Stimulated activated naive CD4-positive, alpha-beta T cell treated with Interleukin-2 at 50 U/mL for 16 hours (primary cell): Measurements from ENCODE around the gene CCDC74A.
"Not testable (repeated sequence)": the region's sequence is repeated elsewhere in the genome, so short reads cannot be mapped to it uniquely, and the experiment has no call there.

Source experiments
- DNase-seq: peaks from one replicate; lab custom pipeline; 2025; lab: John Stamatoyannopoulos, UW

CCDC74A gene

DNA sequence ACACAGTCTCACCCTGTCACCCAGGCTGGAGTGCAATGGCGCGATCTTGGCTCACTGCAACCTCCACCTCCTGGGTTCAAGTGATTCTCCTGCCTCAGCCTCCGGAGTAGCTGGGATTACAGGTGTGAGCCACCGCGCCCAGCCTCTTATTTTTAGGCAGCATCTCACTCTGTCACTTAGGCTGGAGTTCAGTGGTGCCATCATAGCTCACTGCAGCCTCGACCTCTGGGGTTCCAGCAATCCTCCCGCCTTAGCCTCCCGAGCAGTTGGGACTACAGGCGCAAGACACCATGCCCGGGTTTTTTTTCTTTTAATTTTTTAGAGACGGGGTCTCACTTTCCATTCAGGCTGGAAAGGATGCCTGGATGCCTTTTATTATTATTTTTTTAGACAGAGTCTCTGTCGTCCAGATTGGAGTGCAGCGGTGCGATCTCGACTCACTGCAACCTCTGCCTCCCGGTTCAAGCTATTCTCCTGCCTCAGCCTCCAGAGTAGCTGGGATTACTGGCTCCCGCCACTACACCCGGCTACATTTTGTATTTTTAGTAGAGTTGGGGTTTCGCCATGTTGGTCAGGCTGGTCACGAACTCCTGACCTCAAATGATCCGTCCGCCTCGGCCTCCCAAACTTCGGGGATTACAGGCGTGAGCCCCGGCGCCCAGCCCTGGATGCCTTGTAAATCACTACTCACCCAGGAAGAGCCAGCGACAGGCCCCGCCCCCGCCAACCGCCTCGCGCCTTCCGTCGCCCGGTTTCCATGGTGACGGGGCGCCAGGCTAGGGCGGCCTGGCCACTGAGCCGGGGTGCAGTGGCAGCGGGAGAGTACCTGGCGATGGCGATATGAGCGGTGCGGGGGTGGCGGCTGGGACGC lies at the start of gene CCDC74A:
TSS of gene CCDC74A (plus strand) at position 758 of the 871 bp plus-strand sequence. CDS start at position 841, 83 bp downstream.
- peak; percentile 74 for DNase-seq

DNA sequence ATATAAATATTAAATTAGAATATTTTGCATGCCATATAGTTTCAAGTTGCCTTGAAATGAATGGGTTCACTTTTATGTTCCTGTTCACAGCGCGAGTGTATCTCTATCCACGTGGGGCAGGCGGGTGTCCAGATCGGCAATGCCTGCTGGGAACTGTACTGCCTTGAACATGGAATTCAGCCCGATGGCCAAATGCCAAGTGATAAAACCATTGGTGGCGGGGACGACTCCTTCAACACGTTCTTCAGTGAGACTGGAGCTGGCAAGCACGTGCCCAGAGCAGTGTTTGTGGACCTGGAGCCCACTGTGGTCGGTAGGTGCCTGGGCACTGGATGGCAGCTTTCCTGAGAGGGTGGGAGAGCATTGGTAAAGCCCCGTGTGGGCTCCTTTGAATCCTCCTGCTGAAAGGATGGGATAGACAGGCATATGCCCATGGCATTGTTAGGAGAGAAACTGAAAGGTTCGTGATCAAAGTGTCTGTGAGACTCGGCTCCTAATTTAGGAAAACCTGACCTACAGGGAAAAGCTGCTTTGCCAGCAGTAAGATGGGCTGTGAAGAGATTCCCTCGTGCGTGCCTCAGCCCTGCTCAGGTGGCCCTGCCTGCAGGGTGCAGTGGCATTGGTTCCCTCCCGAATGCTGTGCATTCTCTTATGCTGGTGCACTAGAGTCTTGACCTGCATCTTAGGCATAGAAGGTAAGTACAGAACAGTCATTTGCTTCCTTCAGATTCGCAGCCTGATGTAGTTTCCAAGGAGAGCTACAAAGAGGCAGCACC lies 49.4 kb upstream of the CCDC74A start:
- DNase-seq, result not testable (repeated sequence)

DNA sequence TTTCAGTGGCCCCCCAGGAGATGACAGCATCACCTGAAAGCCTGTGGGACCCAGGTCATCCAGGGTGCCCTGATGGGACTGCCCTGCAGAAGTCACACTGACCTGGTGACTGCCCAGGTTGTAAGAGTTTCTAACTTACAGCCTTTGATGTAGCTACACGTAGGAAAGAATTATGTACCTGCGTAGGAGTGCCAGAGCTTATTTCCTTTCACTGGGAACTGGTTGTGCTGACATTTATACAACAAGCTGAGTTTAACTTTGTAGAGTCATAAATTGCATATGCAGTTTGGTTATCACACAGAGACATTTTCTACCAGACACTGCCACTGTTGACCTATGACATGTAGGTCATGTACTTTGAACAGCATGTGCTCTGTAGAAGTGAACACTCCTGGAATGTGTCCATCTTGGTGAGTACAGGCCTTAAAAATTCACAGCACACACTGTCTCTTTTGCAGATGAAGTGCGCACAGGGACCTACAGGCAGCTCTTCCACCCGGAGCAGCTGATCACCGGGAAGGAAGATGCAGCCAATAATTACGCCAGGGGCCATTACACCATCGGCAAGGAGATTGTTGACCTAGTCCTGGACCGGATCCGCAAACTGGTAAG lies 48.7 kb upstream of the CCDC74A start:
- not testable (repeated sequence) for DNase-seq

DNA sequence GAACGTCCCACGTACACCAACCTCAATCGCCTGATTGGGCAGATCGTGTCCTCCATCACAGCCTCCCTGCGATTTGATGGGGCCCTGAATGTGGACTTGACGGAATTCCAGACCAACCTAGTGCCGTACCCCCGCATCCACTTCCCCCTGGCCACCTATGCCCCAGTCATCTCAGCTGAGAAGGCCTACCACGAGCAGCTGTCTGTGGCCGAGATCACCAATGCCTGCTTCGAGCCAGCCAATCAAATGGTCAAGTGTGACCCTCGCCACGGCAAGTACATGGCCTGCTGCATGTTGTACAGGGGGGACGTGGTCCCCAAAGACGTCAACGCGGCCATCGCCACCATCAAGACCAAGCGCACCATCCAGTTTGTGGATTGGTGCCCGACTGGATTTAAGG lies 47.3 kb upstream of the CCDC74A start:
- not testable (repeated sequence) for DNase-seq

DNA sequence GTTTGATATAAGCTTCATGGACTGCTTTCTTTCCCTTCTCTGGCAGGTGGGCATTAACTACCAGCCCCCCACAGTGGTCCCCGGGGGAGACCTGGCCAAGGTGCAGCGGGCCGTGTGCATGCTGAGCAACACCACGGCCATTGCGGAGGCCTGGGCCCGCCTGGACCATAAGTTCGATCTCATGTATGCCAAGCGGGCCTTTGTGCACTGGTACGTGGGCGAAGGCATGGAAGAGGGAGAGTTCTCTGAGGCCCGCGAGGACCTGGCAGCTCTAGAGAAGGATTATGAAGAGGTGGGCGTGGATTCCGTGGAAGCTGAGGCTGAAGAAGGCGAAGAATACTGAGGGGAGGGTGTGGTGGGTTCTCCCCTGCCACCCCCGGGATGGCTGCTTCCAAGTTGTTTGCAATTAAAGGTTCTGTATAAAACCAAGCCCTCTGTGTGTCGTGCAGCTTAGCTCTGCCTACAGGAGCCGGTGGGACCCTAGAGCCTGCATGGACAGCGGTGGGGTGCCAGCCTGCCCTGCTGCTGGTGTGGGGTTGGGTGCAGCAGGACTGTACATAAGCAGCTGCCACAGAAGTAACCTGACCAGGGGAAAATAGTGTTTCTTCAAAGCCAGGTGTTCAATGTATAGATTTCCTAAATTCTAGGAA lies 45.1 kb upstream of the CCDC74A start:
- not testable (repeated sequence) for DNase-seq

DNA sequence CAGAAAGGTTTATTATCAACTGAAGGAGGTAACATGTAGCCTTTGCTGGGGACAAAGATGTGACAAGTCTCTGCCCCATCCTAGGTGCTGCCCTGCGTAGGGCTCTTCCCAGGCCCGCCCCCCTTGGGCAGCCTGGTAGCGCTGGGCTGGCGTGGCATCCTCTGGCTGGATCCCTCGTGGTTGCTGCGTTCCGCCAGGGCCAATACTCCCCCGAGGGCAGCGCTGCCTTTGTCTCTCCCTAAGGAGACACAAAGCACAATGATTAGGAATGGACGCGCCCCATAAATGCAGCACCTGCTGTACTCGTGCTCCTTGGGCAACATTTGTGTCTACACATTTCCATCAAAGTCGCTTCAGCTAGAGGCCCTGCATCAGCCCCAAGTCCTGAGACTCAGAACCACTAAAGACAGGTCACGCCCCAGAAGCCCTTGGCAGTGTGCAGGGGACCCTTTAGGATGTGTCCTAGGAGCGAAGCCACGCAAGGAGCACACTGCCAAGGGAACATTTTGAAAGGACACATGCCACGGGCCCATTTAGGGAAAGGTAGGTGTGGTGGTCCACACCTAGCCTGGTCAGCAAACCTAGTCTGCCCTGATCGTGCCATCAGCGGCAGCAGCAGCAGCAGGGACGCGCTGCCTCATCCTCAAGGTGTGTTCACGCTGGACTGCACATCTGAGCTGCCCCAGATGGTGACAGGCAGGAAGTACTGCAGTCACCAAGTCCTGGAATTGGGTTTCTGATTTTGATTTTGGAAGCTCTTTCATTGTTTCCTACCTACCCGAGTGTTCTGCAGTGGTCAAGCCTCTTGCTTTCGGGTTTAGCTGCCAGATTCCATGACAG lies 43.5 kb upstream of the CCDC74A start:
- not testable (repeated sequence) for DNase-seq

DNA sequence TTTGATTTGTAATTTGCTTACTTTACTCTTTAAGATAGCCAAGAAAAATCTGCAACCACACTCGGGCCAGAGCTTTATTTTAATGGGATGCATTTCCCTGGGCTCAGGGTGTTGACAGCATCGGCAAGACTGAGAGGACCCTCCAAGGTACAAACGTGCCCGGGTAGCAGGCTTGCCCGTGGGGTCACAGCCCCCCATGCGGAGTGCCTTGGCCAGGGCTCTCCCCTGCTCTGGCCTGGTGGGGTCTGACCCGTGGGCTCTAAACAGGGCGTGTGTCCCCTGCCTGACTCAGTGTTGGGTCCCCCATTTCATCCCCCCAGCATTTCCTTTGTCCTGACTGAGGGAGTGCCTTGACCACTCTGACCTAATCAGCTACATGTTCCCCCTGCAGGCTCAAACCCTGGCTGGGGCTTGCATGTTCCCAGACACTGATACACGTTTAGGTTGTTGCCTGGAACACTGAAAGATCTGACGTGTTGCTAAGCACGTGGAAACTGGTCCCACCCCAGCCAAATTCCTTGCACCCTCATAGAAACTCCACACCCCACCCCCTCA lies 42.7 kb upstream of the CCDC74A start:
- not testable (repeated sequence) for DNase-seq

DNA sequence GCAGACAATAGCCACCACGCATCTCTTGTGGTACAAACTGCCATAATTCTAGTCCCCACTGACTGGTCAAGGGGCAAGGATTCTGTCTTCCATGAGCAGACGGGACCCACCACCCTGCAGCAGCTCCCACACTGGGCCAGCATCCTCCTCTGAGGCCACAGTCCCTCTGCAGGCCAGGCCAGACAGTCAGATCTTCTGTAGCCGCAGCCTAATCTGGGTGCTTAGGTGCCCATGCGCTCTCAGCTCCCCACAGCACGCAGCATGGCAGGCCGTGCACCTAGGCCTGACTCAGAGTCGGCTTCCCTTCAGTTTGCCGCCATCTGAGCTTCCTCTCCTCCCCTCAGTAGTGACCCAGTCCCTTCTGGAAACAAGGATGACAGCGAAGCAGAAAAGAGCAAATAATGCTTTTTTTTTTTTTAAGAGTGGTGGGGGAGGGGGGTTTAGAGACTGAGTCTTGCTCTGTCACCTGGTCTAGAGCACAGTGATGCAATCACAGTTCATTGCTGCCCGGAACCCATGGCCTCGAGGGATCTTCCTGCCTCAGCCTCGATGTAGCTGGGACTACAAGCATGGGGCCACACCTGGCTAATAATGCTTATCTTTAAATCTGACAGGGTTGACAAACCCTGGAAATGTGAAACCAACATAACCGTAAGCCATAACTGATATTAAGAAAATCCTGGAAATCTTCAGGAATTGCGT lies 41.3 kb upstream of the CCDC74A start:
- DNase-seq, result not testable (repeated sequence)

DNA sequence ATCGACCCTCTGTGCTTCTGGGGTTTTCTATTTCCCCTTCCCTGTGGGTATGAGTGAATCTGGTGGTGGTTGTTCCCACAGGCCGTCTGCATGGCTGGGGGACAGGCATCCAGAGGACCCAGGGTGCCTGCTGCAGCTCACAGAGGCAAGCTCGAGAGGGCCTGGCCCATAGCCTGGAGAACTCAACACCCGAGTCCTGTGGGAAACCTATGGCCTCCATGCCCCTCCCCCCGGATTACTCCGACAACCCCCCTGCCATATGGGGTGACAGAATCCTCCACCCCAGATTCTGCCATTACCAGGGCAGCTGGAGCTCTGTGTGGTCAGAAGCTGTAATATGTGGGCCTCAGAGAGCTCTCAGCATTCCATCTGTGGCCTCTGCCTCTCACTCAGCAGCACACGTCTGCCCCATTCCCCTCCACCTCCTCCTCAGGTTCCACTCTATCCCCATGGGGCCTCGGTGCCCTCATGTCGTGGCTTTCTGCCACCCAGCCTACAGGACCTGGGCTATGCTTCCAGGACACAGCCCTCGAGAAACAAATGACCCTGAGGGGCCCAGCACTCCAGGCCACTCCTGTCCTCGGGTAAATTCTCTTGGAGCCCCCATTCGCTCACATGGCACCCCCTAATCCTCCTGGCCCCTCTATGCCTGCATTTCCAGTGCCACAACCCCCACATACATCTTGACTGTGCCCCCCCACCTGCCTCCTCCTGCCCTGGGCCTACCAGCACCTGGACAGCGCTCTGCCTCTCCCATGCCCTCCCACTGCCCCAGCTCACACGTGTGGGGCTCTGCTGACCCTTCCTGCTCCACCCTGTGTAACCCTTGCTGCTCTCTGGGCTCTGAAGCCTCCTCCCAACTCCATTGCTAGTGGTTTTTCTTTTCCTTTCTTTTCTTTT lies 39.1 kb upstream of the CCDC74A start:
- no peak for DNase-seq

DNA sequence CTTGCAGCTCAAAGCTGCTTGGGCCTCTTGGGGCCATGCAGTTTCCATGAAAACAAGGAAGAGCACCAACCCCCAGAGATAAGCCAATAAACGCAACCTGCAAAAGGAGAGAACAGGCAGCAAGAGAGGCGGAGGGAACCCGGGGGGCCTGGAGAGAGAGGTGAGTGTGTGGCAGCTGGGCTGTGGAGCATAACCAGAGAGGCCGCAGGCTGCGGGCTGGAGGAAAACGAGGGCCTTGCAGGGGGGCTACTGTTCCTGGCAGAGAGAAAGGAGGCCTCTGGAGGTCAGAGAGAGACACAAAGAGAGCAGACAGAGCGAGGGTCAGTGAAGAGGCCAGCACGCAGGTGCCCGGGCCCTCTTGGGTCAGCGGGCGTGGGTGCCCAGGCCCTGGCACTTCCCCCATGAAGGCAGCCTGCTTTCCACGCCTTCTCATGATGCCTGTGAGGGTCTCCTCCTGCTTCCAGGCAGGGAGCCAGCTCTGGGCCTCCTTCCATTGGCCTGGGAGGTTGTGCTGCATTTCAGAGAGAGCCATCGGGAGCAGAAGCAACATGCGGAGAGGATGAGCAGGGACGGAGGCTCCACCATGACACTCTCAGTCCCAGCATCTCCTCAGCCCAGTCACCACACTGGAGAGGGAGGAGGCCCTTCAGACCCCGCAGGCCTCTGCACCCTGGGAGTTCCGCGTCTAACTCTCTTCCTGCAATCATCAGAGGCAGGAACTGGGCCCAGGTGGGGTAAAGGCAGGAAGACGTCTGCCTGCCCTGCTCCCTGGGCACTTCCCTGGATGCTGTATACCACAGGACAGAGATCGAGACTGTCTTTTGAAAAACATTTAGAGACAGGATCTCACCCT lies 36.8 kb upstream of the CCDC74A start:
- DNase-seq, result not testable (repeated sequence)

DNA sequence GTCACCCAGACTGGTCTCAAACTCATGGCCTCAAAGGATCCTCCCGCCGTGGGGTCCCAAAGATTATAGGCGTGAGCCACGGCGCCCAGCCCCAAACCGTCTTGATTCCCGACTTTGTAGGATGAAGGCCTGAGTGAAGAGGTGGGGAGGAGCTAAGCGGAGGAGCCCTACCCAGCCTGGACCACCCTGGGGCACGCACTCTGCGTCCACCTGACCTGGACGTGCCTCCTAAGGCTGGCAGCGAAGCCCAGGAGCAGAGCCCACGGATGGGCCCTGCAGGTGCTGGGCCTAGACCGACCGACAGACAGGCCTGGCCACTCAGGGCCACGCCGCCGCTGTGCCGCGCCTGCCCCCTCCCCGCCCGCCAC lies 36.2 kb upstream of the CCDC74A start:
- not testable (repeated sequence) for DNase-seq

DNA sequence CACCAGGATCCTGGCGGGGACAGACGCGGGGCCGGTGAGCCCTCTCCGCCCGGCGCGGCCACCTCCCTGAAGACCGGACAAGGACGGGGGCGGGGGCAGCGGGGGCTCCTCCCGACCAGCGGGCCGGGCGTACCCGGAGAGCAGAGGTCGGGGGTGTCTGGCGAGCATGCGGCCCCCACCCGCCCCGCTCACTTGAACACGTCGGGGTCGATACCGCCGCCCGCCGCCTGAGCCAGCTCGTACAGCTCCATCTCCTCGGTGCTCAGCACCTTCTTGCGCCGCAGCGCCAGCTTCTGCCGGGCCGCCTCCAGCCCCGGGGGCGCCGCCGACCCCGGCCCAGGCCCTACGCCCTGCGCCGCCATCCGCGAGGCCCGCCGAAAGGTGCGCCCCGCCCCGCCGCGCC lies 35.7 kb upstream of the CCDC74A start, which contains the start of gene MZT2A:
TSS of gene MZT2A (minus strand) at position 383 of the 403 bp plus-strand sequence. CDS start at position 362, 21 bp downstream.
- not testable (repeated sequence) for DNase-seq

DNA sequence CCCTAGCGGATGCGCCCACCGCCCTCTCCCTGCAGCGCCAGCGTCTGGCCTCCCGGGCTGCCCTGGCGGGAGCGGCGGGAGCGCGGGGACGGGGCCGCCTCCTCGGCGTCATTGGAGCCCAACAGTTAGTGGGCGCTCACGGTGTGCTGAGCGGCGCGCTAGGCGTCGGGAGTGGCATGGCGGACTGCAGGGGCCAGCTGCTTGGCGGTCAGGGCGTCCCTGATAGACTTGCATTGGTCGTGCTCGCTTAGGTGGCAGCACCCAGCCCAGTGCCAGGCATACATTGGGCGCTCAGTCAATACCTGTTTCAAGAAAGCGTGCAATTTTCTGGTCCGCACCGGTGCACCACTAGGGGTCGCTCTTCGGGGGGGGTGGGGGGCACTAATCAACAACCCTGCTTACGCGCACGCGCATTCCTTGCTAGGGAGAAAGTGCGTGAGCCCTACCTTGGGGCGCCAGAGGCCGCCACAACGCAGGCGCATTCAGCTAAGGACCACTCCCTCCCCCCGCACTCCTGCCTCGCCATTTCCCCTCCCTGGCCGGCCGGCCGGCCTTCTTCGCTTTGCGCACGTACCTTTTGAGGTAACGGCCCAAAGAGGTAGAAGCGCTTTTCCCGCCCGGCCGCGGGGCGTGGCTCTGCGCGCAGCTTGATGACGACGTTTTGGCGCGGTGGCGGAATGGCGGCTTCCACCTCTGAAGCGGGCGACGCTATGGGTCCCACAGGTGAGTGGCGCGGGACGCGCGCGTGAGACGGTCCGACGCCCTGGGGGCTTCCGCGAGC lies 35.1 kb upstream of the CCDC74A start:
- DNase-seq, result peak; percentile 94

DNA sequence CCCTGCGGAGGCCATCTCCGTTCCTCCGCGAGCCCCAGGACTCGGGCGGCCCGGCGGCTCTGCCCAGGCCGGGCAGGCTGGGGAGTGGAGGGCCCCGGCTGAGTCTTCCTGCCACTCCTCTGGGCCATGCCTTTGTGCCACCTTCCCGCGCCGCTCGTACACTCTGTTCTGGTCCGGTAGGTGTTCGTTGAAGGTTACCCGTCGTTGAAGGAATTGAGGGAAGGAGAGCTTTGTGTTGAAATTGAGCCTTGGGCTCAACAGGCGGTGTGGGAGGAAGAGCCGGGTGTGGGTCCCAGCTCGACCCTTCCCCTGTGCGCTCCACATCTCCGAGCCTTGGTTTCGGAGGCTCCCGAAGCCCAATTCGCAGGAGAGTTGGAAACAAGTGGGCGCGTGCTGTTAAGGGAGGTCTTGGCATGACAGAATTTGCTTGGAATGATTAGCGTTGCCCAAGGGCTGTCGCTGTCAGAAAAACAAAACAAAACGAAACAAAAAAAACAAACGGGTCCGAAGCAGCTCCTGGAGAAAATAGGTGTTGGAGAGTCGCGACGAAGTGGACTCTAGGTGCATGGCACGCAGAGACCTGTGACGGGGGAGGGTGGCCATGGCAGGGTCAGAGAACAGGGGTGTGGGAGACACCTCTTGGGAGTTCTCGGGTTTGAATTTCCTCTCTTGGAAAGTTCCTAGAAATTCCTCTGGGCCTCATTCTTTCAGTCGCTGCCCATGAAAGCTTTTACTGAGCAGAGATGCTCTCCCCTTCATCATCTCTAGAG lies 34.3 kb upstream of the CCDC74A start:
- no peak for DNase-seq

DNA sequence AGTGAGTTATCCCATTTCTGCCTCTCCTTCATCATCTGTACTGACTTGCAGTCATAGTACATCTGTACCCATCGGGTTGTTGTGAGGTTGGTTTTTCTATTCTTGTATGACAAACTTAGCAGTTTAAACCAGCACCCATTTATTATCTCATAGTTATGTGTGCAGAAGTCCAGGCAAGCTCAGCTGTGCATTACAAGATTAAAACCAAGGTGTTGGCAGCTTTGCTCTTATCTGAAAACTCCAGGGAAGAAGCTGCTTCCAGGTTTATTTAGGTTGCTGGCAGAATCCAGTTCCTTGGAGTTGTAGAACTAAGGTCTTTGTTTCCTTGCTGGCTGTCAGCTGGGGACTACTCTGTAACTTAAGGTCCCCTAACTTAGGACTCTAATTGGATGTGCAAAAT lies 32.2 kb upstream of the CCDC74A start:
- not testable (repeated sequence) for DNase-seq

DNA sequence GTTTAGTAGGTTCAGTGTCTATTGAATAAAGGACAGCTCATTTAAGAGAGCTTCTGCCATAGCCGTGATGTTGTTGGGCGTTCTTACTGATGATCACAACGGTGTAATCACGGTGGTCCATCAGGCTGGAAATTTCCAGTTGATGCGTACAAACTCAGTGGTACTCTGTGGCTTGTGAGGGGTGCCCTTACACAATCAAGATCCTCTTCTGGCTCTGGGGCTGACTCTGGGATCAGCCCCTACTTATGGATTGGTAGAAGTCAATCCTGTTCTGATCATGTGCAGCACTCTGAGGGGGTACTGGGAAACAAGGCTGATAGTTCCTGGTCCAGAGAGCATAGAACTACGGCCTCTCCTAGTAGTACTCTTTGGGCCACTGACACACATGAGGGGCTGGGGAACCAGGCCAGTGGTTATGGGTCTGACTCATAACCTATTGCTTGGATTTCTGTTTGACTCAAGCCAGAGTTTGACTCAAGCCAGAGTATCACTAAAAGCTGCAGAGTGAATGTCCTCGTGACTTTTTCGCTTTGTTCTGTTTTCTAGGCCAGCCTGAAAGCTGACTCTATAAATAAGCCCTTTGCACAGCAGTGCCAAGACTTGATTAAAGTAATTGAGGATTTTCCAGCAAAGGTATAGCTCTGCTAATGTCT lies 29.2 kb upstream of the CCDC74A start:
- not testable (repeated sequence) for DNase-seq
